GM03348 (cell line): ENCODE data around the gene RSPH1.
"Not testable (repeated sequence)": the region's sequence is repeated elsewhere in the genome, so short reads cannot be mapped to it uniquely, and the experiment has no call there.

Experiments used
- DNase-seq: peaks from one replicate; pipeline ENCODE4 v3.0.0; 2012; ENCODE audit warnings: low spot score

The RSPH1 gene

DNA sequence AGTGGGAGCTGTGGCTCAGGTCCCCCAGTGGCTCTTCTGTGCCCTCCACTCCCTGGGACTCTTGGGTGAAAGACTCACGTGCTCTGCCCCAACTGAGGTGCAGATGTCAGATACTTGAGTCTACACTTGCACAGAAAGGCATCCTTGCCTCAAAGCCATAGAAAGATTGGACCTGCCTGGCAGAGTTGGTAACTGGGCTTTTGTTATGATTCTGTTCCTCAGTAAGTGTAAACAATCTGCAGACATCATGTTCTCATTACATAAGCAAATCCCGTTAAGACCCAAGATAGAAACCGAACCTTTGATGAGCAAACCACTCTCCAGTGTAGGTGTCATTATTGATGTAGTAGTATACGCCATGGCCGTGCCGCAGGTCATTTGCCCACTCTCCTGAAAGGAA is 10.0 kb downstream of the RSPH1 start:
- no peak for DNase-seq

DNA sequence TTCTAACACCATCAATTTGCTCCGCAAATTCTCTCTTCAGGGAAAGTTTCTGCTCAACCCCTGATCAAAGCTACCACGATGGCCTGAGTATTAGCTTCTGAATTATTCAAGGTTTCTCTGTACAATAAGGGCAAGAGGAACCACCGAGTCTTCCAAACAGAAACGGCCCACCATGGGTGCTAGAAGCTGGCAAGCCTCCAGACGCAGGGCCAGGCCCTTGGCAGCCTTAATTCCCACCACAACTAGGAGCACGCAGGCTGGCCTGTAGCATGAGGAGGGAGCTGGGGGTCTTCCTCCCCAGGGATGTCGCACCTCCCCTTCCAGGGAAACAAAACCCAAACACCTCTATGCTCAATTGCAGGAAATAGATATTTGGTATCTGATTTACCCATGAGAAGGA is 11.1 kb downstream of the RSPH1 start:
- DNase-seq: no peak

DNA sequence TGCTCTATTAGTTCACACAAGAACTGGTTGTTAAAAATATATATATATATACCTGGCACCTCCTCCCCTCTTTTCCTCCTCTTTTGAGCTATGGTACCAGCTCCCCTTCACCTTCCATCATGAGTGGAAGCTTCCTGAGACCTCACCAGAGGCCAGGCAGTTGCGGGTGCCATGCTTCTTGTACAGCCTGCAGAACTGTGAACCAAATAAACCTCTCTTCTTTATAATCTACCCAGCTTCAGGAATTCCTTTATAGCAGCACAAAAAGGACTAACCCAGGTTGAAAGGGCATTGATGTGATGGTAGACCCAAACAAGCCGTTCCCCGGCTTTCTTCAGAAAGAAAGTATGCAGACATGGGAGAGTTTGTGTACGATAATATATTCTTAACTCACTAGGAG is 14.9 kb downstream of the RSPH1 start:
- DNase-seq: no peak

- no peak for DNase-seq
Observed at GRCh38 chr21:42480736-42481135, 15.3 kb downstream of the RSPH1 start.

GRCh38 chr21:42479582-42479981 is 16.4 kb downstream of the RSPH1 start:
- DNase-seq: no peak

DNA sequence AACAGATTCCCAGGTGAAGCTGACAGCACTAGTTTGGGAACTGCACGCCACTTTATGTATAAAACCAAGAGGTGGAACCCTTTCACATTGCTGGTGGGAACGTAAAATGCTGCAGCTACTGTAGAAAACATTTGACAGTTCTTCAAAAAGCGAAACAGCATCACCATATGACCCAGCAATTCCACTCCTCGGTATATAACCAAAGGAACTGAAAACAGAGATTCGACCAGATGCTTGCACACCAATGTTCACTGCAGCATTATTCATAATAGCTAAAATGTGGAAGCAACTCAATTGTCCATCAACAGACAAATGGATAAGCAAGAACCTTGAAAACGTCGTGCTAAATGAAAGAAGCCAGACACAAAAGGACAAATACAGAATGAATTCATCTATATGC is 17.5 kb downstream of the RSPH1 start:
- no peak for DNase-seq

DNA sequence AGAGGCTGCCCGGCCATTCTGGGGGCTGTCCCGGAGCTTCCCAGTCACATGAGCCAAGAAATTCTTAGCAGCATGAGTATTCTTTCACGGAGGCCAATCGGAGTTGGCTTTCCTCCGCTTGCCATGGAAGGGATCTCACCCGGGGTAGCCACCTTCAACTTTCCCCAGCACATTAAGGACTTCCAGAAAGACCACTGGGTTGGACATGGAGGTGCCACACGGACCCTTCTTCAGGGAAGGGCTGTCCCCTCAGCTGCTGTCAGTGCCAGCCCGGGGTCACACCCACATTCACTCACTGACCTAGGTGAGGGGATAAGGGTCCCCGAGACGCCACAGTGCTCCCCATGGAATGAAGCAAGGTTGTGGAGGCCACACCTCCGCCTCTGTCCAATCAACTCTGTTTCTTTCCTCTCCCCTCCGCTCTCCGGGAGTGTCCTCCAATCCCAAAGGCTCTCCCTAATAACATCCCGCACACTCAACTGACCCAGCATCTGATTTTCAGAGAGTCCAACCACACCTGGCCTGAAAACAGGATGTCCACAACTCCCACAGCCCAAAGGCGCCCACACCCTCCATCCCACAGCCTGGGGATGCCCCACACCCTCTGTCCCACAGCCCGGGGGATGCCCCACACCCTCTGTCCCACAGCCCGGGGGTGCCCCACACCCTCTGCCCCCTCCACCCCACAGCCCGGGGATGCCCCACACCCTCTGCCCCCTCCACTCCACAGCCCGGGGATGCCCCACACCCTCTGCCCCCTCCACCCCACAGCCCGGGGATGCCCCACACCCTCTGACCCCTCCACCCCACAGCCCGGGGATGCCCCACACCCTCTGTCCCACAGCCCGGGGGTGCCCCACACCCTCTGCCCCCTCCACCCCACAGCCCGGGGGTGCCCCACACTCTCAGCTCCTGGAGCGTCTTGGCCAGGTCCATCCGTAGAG is 19.4 kb downstream of the RSPH1 start:
- DNase-seq: no peak

- no peak for DNase-seq
Observed at GRCh38 chr21:42475526-42476387, 20.3 kb downstream of the RSPH1 start.

- no peak for DNase-seq
Observed at GRCh38 chr21:42475036-42475435, 21.0 kb downstream of the RSPH1 start.

DNA sequence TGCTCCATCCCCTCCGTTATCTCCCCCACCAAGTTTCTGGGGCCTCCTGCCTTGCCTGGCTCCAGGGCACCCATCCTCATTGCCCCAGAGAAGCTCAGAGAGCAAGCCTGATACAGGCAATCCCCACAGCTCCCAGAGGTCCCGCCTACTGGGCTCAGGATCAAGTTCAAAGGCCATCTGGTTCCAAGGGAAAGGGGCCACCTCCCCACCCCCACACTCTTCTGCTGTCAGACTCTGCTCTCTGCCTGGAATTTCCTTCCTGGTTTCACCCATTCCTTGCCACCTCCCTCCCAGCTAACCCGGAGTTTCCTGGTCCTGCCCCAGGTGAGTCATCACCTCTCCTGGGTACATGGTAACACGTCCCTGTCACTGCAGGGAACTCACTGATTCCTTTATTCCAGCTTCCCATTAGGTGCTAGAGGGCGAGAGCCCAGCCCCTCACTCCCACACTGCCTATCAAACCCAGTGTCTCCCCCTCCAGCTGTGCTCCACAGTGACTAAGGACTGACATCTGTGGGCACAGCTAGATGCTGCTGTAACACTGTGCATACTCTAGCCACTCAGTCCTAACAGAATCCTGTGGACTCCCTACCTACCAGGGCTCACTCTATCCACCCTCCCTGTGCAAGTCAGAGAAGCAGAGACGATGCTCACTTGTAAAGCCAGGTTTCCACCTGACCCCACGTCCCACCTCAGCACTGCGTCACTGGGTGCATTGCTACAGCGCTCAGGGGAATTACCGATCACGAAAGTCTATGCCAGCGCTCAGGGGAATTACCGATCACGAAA is 21.8 kb downstream of the RSPH1 start:
- no peak for DNase-seq

DNA sequence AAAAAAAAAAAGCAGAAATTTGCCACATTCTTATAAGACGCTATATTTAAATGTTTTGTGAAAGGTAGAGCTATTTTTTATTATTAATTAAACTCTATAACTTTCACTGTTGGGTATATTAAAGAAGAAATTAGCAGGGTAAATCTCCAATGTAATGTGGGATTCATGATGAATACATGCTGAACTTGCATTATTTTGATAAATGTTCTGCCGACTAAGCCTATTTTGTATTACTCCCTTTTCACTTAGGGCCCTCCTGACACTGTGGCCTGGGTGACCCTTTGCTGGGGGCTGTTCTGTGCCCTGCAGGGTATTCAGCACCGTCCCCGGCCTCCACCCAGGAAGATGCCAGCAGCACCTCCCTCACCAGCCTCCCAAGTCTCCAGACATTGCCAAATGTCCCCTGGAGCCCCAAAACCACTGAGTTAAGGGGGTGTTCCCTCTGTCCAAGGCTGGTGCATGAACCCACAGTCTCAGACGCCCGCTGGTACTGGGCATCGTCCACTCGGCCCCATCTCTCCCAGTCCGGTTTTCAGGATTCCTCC is 22.5 kb downstream of the RSPH1 start:
- DNase-seq: no peak

DNA sequence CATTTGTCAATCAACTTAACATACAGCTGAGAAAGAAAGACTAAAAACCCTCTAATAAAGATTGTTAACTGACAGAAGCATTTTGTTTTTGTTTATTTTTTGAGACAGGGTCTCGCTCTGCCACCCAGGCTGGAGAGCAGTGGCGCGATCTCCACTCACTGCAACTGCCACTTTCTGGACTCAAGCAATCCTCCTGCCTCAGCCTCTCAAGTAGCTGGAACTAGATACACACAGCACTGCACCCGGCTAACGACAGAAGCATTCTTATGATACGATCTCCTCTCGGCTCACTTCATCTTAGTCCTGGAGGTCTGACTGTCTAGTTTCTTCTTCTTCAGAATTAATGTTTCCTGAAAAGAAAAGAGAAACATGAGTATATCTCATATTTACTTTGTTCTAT is 23.5 kb downstream of the RSPH1 start:
- DNase-seq: no peak

DNA sequence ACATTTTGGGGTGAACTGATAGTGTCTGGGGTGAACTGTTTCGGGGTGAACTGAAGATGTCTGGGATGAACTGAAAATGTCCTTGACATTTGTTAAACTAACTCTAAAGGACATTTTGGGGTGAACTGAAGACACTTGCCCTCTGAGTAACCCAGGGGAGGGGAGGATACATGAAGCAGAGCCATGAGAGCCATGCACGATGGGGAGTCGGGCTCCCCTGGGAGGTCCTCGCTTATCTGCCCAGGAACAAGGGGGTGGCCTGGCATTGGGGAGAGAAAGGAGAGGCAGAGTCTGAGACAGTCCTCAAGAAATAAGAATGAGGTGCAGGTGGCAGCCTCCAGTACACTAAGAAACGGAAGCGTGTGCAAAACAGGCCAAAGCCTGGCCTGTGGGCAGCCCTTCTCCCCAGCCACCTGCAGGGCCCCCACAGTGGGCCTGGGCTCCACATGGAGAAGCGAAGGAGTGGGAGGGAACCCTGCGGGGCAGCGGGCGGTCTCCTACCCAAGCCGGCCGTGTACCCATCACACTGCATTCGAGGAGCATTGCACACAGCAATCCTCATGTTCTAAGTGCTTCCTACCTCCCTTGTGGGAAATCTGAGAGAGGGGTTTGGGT is 24.2 kb downstream of the RSPH1 start:
- DNase-seq: no peak

- DNase-seq: no peak
Observed at GRCh38 chr21:42471206-42471605, 24.8 kb downstream of the RSPH1 start.

- DNase-seq: not testable (repeated sequence)
Observed at GRCh38 chr21:42469726-42470125, 26.3 kb downstream of the RSPH1 start.

GRCh38 chr21:42469272-42469671 is 26.8 kb downstream of the RSPH1 start:
- no peak for DNase-seq

DNA sequence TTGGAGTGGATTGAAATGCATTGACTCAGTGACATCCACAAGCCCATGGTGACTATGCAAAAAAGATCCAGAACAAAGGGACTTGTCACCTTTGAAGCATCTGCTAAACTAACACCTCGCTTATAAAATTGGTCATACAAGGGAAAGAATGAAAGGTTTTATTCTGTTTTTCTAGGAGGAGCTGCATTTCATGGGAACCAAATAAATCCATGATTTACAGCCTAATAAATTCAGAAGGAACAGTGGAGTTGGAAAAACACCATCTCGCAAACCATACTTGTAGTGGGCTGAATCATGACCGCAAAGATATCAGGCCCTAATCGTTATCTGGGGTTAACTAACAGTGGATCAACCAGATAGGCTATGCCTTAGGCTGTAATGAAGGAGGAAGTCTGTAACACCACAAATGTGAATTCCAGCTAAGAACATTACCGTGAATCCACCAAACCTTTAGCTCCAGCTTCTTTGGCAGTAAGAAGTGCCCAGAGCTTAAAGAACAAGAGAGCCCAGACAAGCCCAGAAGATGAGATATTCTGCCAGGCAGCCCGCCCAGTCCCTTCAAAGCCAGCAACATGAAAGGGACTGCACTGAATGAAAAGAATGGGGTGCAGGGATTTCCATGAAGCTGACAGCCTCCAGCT is 27.4 kb downstream of the RSPH1 start:
- DNase-seq: no peak

DNA sequence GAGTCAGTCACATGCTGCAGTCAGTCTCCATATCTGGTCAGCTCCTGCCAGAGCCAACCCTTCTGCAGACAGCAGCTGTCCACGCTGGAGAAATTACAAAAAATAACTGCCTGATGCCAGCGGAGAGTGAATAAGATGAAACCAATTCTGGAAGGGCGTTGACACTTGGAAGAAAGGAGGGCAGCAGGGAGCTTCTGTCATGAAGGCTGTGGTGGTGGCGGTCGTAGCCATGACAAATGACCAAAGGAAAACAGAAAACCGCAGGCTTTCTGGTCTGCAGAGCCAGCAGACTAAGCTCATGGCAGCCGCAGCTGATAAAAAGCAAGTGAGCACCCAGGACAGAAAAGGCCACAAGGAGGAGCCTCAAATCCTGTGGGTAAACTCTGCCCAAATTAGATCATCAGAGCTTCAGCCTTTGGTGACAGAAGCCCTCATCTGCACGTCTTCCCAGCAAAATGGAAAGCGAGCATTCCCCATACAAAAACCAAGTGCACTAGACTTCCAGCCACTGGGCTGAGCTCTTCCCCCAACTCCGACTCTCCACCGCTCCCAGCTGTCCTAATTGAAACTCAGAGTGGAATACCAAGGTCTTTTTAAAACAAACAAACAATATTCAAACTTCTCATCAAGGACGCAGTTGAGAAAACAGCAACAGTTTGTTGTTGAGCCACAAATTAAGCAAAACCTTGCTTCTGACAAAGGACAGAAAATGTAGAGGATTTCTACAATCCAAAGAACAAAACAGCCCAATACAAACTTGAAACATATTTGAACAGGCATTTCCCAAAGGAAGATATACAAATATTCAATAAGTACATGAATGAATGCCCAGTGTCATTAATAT is 28.7 kb downstream of the RSPH1 start:
- DNase-seq: no peak

GRCh38 chr21:42466700-42467099 is 29.3 kb downstream of the RSPH1 start:
- no peak for DNase-seq

DNA sequence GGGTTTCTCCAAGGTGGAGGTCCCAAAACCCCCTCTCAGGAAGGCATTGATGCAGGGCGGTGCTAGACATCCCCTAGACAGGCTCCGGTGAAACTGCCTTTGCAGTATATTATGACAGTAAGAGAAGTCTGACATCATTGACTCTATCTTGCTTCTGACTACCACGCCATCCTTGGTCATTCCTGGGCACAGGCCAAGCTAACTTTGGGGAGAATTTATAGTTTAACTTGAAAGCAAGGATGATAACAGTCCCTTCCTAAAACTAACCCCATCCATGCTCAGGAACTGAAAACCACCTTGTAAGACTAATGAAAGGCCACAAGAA is 30.3 kb downstream of the RSPH1 start:
- no peak for DNase-seq
